K562 (cell line): ENCODE results near the gene AIMP1.

Source experiments
- BCL6 ChIP-seq: fragments of 250-450 bp; sonication (Bioruptor Pico); IDR thresholded peaks from 2 replicates; pipeline ENCODE4 v1.4.0; 2020
- CTCF ChIP-seq, 3 experiments: IDR thresholded peaks in 2 of 3; conservative IDR thresholded peaks in 1 of 3; 2 replicates each; pipeline ENCODE4 v1.5.1; 2011 to 2012; ENCODE audit warnings: low read length in 3 of 3, mild to moderate bottlenecking in 3 of 3, control low read depth in 2 of 3, improper control_type of control experiment in 1 of 3, inconsistent platforms in 1 of 3, low read depth in 1 of 3, mixed read lengths in 1 of 3, moderate library complexity in 1 of 3; ENCODE audit not compliant: insufficient read depth in 2 of 3
- EP300 ChIP-seq: IDR thresholded peaks from 2 replicates; pipeline ENCODE4 v1.6.1; 2012; ENCODE audit warnings: low read length, improper control_type of control experiment
- POLR2AphosphoS5 ChIP-seq: IDR thresholded peaks from 2 replicates; pipeline ENCODE4 v1.6.1; 2011; ENCODE audit warnings: mild to moderate bottlenecking, low read depth, low read length, moderate library complexity; ENCODE audit not compliant: control insufficient read depth, insufficient read depth
- SP1 ChIP-seq: sonication (generic); formaldehyde crosslinking; IDR thresholded peaks from 2 replicates; pipeline ENCODE4 v1.8.1; 2022; ENCODE audit warnings: mild to moderate bottlenecking, missing genetic modification reagents
- SREBF2 ChIP-seq: sonication (generic); formaldehyde crosslinking; IDR thresholded peaks from 2 replicates; pipeline ENCODE4 v1.4.0; 2020; ENCODE audit warnings: mild to moderate bottlenecking, missing genetic modification reagents
- THAP7 ChIP-seq: fragments of 250-450 bp; sonication (Bioruptor Pico); IDR thresholded peaks from 2 replicates; pipeline ENCODE4 v1.5.0; 2021
- ZHX1 ChIP-seq: fragments of 150-350 bp; conservative IDR thresholded peaks from 2 replicates; pipeline ENCODE4 v1.6.1; 2014; ENCODE audit warnings: low read length
- ZNF146 ChIP-seq: IDR thresholded peaks from one replicate; pipeline ENCODE4 v1.6.1; 2018; ENCODE audit warnings: missing compliant biosample characterization; ENCODE audit not compliant: unreplicated experiment
- TF ChIP-seq, protein P1 (sequence below), 3 experiments: fragments of 200-800 bp in 1 of 3; sonication (Bioruptor generic) in 1 of 3; sonication (generic) in 1 of 3; formaldehyde crosslinking in 1 of 3; IDR thresholded peaks; 2 replicates each; pipeline versions ENCODE4 v1.6.1 to v1.8.0; 2016 to 2022; ENCODE audit warnings: mild to moderate bottlenecking in 2 of 3, missing compliant biosample characterization in 2 of 3, missing genetic modification characterization in 2 of 3, missing genetic modification reagents in 1 of 3
- TF ChIP-seq, protein P2 (sequence below), 2 experiments: fragments of 450-650 bp; formaldehyde crosslinking in 1 of 2; IDR thresholded peaks; 2 replicates each; pipeline versions ENCODE4 v1.4.0 to v1.6.1; 2014 to 2020; ENCODE audit warnings: mild to moderate bottlenecking in 2 of 2, borderline replicate concordance in 1 of 2, low read depth in 1 of 2

DNA sequence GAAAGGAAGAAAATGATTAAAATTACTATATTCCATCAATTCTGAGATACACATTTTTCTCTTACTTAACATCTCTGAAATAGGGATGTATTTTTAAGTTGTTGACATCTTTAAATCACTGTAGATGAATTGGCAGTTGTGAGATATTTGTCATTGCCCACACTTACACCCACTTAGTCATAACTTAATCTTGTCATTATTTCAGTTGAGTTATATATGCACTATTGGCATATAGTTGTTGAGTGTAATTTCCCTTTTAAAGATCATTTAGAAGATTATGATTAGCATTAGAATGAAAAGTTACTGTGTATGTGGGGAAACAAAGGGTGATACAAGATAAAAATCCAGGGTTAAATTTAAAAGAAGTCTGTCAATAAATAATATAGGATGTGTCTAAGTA, 2.2 kb downstream of the AIMP1 start:
- TF ChIP-seq EP300 = no peak
- no peak for TF ChIP-seq BCL6 (CRISPR knock-in tag)
- no peak for TF ChIP-seq ZNF146
- TF ChIP-seq CTCF (IDR thresholded peaks at IDR 0.05 in 2 of 3, conservative IDR thresholded peaks at IDR 0.05 in 1 of 3; ENCODE audit: insufficient read depth in 2 of 3, low read depth in 1 of 3, low read length in 3 of 3) = no peak
- no peak for TF ChIP-seq ZHX1
- no peak for TF ChIP-seq SREBF2 (CRISPR knock-in tag)
- no peak for TF ChIP-seq SP1 (CRISPR knock-in tag)
- TF ChIP-seq THAP7 (CRISPR knock-in tag) = no peak
- TF ChIP-seq POLR2AphosphoS5 = no peak
- TF ChIP-seq, protein P1, sequence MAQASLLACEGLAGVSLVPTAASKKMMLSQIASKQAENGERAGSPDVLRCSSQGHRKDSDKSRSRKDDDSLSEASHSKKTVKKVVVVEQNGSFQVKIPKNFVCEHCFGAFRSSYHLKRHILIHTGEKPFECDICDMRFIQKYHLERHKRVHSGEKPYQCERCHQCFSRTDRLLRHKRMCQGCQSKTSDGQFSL (CRISPR knock-in tag; IDR thresholded peaks at IDR 0.05) = no peak
- TF ChIP-seq, protein P1 (tag; IDR thresholded peaks at IDR 0.05) = no peak
- TF ChIP-seq, protein P2, sequence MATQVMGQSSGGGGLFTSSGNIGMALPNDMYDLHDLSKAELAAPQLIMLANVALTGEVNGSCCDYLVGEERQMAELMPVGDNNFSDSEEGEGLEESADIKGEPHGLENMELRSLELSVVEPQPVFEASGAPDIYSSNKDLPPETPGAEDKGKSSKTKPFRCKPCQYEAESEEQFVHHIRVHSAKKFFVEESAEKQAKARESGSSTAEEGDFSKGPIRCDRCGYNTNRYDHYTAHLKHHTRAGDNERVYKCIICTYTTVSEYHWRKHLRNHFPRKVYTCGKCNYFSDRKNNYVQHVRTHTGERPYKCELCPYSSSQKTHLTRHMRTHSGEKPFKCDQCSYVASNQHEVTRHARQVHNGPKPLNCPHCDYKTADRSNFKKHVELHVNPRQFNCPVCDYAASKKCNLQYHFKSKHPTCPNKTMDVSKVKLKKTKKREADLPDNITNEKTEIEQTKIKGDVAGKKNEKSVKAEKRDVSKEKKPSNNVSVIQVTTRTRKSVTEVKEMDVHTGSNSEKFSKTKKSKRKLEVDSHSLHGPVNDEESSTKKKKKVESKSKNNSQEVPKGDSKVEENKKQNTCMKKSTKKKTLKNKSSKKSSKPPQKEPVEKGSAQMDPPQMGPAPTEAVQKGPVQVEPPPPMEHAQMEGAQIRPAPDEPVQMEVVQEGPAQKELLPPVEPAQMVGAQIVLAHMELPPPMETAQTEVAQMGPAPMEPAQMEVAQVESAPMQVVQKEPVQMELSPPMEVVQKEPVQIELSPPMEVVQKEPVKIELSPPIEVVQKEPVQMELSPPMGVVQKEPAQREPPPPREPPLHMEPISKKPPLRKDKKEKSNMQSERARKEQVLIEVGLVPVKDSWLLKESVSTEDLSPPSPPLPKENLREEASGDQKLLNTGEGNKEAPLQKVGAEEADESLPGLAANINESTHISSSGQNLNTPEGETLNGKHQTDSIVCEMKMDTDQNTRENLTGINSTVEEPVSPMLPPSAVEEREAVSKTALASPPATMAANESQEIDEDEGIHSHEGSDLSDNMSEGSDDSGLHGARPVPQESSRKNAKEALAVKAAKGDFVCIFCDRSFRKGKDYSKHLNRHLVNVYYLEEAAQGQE (IDR thresholded peaks at IDR 0.05; ENCODE audit: borderline replicate concordance) = no peak
- TF ChIP-seq, protein P2 (CRISPR knock-in tag; IDR thresholded peaks at IDR 0.05; ENCODE audit: low read depth) = no peak
